GM12872 (cell line): Measurements from ENCODE around the gene GALNT1.

Source experiments
- TF ChIP-seq, protein P1 (sequence below): IDR thresholded peaks from 3 replicates; pipeline ENCODE4 v1.5.1; 2011; ENCODE audit warnings: low read depth, mild to moderate bottlenecking, low read length, moderate library complexity; ENCODE audit not compliant: insufficient read depth

The GALNT1 gene

DNA sequence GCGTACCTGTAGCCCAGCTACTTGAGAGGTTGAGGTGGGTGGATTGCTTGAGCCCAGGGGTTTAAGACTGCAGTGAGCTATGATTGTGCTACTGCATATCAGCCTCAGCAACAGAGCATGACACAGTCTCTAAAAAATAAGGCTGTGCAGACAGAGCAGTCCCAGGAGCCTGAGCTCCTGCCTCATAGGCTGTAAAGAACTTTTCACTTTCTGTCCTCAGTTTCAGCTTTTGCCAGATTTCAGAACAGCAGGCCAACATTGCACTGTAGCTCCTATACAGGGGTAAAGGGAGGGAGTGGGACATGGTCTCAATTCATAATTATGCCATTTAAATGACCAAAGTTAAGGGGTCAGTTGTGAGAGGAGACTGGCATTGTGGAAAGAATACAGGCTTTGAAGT, 150.6 kb downstream of the GALNT1 start:
- TF ChIP-seq, protein P1, sequence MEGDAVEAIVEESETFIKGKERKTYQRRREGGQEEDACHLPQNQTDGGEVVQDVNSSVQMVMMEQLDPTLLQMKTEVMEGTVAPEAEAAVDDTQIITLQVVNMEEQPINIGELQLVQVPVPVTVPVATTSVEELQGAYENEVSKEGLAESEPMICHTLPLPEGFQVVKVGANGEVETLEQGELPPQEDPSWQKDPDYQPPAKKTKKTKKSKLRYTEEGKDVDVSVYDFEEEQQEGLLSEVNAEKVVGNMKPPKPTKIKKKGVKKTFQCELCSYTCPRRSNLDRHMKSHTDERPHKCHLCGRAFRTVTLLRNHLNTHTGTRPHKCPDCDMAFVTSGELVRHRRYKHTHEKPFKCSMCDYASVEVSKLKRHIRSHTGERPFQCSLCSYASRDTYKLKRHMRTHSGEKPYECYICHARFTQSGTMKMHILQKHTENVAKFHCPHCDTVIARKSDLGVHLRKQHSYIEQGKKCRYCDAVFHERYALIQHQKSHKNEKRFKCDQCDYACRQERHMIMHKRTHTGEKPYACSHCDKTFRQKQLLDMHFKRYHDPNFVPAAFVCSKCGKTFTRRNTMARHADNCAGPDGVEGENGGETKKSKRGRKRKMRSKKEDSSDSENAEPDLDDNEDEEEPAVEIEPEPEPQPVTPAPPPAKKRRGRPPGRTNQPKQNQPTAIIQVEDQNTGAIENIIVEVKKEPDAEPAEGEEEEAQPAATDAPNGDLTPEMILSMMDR, result no peak

DNA sequence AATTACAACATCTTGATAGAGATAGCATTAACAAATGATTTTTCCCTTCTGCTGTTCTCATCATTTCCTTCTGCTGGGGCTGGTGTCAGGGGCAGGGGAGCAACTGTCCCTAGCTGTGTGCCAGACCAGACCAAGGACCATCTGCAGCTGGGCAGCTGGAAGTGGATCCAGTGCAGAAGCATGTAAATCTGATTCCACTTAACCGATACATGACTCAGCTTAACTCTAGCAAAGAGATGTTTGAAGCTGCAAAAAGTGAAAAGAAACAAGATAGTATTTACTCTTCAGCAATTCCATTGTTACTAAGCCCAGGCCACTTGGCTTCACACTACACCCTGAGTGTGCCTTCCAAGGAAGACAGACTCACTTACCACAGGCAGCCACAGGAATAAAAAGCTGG, 151.1 kb downstream of the GALNT1 start:
- TF ChIP-seq, protein P1, result no peak

DNA sequence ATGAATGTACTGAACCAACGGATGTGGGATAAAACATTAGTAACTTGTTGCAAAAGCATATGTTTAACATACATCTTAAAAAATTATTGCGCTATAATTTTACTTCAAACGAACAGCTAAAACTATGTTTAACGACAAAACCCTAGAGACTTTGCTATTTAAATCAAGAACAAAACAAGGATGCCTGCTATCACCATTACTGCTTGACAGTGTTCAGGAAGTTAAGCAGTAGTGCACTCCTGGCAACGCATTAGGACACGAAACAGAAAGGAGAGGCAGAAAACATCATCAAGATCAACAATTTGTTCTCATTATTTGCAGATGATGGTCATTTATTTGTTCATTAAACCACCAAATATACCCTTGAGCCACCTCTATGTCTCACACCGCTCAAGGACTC, 151.9 kb downstream of the GALNT1 start:
- TF ChIP-seq, protein P1, result no peak

DNA sequence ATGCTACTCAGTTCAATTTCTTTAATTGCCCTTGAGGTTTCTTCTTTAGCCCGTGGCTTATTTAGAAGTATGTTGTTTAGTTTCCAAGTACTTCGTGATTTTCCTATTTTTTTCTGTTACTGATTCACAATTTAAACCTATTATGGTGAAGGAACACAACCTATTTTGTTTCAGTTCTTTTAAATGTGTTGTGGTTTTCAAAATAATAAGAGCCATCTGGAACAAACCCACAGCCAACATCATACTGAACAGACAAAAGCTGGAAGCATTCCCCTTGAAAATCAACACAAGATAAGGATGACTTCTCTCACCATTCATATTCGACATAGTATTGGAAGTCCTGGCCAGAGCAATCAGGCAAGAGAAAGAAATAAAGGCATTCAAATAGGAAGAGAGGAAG, 155.2 kb downstream of the GALNT1 start:
- TF ChIP-seq, protein P1, result no peak

DNA sequence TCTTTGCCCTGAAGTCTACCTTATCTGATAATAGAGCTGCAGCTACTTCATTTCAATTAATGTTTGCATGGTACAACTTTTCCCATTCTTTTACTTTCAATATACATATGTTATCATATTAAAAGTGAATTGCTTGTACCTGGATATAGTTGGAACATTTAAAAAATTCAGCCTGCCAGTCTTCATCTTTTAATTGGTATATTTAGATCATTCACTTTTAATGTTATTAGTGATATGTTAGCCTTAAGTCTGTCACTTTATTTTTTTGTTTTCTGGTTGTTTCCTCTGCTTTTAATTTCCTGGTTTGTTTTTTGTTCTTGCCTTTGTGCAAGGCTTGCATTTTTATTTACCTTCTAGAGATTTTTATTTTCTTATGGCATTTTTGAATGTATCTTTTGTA, 158.2 kb downstream of the GALNT1 start:
- TF ChIP-seq, protein P1, result no peak

DNA sequence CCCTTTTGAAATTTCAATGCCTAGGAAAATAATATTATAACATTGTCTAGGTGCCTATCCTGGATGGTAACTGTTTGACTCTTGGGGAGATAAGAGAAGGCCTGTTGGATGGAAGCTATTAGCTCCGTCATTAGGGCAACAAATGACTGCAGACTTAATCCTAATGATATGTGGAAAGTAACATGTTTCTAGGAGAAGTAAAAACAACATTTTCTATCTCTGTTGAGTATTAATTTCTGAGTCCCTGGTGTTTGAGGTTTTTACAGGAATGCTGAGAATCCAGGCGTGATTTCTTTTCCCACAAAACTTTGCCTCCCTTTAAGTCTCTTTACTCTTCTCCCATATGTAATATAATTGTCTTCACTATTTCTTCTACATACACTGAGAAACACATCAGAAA, 159.1 kb downstream of the GALNT1 start:
- TF ChIP-seq, protein P1, result no peak

DNA sequence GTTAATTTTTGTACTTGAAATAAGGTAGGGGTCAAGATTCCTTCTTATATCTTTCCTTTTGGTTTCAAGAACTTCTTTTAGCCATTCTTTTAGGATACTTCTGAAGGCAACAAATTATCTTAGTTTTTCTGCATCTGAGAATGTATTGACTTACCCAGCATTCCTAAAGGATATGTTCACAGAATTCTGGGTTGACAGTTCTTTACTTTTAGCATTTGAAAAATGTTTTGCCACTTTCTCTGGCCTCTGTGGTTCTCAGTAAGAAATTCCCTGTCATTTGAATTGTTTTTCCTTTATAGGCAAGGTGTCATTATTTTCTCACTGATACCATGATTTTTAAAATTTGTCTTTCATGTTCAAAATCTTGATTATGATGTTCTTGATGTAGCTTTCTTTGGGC, 162.4 kb downstream of the GALNT1 start:
- TF ChIP-seq, protein P1, result no peak

DNA sequence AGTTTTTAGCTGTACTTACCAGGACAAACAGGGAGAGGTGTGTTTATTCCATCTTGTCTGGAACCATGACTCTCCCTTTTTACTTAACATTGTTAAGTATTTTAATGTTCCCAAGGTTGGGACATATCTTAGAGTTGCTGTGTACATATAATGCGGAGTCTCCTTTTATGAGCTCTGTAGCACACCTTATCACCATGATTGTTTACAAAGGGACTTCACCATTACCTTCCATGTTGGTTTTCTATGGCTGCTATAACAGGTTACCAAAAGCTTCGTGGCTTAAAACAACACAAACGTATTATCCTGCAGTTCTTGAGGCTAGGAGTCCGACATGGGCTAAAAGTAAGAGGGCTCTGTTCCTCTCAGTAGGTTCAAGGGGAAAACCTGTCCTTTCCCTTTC, 164.3 kb downstream of the GALNT1 start:
- TF ChIP-seq, protein P1, result no peak
